ENCODE data around the gene MKRN2OS.

DNA sequence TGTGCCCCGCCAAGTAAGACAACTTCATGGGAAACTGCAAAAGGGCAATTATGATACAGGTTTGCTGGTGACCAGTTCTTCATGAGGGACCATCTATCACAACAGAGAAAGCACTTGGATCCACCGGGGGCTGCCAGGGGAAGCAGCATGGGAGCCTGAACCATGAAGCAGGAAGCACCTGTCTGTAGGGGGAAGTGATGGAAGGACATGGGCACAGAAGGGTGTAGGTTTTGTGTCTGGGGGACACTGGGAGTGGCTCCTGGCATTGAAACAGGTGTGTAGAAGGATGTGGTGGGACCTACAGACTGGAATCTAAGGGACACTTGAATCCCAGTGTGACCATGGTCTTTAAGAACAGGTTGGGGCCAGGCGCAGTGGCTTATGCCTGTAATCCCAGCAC is 34.2 kb upstream of the MKRN2OS start:
- TF ChIP-seq POLR2A (IDR thresholded peaks at IDR 0.05; ENCODE audit: low read depth, low read length) (no peak), POLR2AphosphoS5 (IDR thresholded peaks at IDR 0.05; ENCODE audit: low read depth, low read length) (no peak), TAF1 (IDR thresholded peaks at IDR 0.05; ENCODE audit: low read depth, low read length) (no peak), SPI1 (IDR thresholded peaks at IDR 0.05; ENCODE audit: low read depth, low read length) (no peak), PAX5 (IDR thresholded peaks at IDR 0.05; ENCODE audit: insufficient read depth, low read length, severe bottlenecking) (no peak), POU2F2 (IDR thresholded peaks at IDR 0.05; ENCODE audit: low read depth, low read length) (no peak)

Data from GM12891 (cell line).